DOHH2 (cell line): ENCODE measurements around the gene PPP1R1B.

Source experiments
- EZH2phosphoT487 ChIP-seq: fragments of 200-600 bp; sonication (generic); IDR thresholded peaks from 2 replicates; pipeline ENCODE4 v1.6.1; 2017; ENCODE audit warnings: borderline replicate concordance, mild to moderate bottlenecking, antibody characterized with exemption, low read length, moderate library complexity, mixed read lengths
- TF ChIP-seq, protein P1 (sequence below): fragments of 200-600 bp; sonication (generic); IDR thresholded peaks from one replicate; pipeline ENCODE4 v1.5.1; 2014; ENCODE audit warnings: antibody characterized with exemption, mild to moderate bottlenecking, low read depth, low read length; ENCODE audit not compliant: poor library complexity, severe bottlenecking

DNA sequence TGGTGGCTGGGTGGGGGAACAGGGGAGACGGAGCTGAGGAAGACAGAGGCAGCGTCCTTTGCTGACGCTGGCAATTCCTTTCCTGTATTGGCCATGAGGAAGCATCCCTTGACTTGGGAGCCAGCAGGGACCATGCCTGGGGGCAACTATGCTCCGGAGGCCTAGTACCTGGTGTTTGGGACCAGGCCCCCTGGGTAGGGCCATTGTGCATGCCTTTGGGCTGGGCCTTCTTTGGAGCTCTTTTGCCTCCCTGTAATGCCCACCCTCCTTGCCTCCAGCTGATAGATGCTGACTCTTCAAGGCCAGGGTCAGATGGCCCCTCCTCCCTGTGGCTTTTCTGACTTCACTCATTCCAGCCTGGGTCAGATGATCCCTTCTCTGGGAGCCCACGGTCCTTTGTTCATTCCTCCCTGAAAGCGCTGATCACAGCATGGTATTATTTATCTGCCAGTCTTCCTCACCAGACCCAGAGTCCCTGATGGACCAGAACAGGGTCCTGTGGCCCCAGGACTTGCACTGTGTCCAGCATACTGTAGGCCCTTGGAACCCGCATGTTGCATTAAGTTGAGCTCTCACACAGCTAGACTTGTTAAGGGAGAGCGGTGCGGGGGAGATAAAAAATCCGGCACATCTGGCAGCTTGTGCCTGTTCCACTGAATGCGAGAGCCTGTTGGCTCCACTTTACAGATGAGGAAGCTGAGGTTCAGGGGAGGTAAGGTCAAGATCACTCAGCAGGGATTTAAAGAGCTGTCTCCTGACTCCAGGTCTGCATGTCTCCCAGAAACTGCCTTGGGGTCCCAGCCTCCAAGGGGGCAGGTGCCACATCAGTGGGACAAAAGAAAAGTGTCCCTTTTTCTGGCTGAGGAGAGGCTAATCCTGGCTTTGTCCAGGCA lies 13.1 kb downstream of the PPP1R1B start:
- no peak for TF ChIP-seq EZH2phosphoT487
- TF ChIP-seq, protein P1, sequence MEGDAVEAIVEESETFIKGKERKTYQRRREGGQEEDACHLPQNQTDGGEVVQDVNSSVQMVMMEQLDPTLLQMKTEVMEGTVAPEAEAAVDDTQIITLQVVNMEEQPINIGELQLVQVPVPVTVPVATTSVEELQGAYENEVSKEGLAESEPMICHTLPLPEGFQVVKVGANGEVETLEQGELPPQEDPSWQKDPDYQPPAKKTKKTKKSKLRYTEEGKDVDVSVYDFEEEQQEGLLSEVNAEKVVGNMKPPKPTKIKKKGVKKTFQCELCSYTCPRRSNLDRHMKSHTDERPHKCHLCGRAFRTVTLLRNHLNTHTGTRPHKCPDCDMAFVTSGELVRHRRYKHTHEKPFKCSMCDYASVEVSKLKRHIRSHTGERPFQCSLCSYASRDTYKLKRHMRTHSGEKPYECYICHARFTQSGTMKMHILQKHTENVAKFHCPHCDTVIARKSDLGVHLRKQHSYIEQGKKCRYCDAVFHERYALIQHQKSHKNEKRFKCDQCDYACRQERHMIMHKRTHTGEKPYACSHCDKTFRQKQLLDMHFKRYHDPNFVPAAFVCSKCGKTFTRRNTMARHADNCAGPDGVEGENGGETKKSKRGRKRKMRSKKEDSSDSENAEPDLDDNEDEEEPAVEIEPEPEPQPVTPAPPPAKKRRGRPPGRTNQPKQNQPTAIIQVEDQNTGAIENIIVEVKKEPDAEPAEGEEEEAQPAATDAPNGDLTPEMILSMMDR, result no peak
